Measurements from ENCODE around the gene MBD1.

DNA sequence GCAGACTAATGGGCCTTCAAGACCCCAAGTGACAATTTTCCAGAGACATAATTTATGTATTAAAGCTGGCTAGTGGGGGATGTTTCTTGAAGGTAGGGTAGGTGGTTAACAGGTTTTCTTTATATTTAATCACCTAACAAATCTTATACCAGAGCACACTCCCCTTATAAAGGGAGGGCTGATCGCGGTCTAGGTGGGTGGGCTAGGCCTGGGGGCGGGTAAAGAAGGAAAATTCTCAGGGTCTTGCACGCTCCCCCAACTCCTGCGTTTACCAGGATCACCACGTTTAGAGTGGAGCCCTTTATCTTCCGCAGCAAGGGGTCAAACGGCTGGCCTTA lies 26.0 kb upstream of the MBD1 start:
- TF ChIP-seq, protein P1, sequence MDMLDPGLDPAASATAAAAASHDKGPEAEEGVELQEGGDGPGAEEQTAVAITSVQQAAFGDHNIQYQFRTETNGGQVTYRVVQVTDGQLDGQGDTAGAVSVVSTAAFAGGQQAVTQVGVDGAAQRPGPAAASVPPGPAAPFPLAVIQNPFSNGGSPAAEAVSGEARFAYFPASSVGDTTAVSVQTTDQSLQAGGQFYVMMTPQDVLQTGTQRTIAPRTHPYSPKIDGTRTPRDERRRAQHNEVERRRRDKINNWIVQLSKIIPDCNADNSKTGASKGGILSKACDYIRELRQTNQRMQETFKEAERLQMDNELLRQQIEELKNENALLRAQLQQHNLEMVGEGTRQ (IDR thresholded peaks at IDR 0.05; ENCODE audit: borderline replicate concordance, low read depth, low read length), result no peak
- TF ChIP-seq EP300 (IDR thresholded peaks at IDR 0.05; ENCODE audit: borderline replicate concordance in 1 of 2, control insufficient read depth in 1 of 2, low read depth in 2 of 2, low read length in 2 of 2) (no peak), EZH2 (IDR thresholded peaks at IDR 0.05; ENCODE audit: borderline replicate concordance, control insufficient read depth, low read depth, low read length) (no peak), RFX5 (IDR thresholded peaks at IDR 0.05; ENCODE audit: low read depth, low read length) (no peak), POLR2AphosphoS5 (IDR thresholded peaks at IDR 0.05; ENCODE audit: low read length) (no peak), CHD4 (IDR thresholded peaks at IDR 0.05) (no peak), ELK1 (IDR thresholded peaks at IDR 0.05; ENCODE audit: low read depth, low read length) (no peak), SP1 (IDR thresholded peaks at IDR 0.05; ENCODE audit: low read depth, low read length) (no peak)
- TF ChIP-seq, protein P2, sequence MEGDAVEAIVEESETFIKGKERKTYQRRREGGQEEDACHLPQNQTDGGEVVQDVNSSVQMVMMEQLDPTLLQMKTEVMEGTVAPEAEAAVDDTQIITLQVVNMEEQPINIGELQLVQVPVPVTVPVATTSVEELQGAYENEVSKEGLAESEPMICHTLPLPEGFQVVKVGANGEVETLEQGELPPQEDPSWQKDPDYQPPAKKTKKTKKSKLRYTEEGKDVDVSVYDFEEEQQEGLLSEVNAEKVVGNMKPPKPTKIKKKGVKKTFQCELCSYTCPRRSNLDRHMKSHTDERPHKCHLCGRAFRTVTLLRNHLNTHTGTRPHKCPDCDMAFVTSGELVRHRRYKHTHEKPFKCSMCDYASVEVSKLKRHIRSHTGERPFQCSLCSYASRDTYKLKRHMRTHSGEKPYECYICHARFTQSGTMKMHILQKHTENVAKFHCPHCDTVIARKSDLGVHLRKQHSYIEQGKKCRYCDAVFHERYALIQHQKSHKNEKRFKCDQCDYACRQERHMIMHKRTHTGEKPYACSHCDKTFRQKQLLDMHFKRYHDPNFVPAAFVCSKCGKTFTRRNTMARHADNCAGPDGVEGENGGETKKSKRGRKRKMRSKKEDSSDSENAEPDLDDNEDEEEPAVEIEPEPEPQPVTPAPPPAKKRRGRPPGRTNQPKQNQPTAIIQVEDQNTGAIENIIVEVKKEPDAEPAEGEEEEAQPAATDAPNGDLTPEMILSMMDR (IDR thresholded peaks at IDR 0.05 in 2 of 3, conservative IDR thresholded peaks at IDR 0.05 in 1 of 3; ENCODE audit: control insufficient read depth in 2 of 3, extremely low read depth in 1 of 3, insufficient read depth in 1 of 3, low read depth in 3 of 3, low read length in 3 of 3), result no peak

All from GM12878 (cell line).